Breast epithelium (tissue), 3 donors: ENCODE data around the gene ADAMTSL2.

Source experiments
- CTCF ChIP-seq, 3 donors: fragments of 450-650 bp; IDR thresholded peaks; one replicate each; pipeline ENCODE4 v1.5.1; 2016 to 2017; ENCODE audit warnings: antibody characterized with exemption in 3 of 3, mild to moderate bottlenecking in 3 of 3, moderate library complexity in 3 of 3
- POLR2A ChIP-seq: fragments of 450-650 bp; IDR thresholded peaks from one replicate; pipeline ENCODE4 v1.6.1; 2016; ENCODE audit warnings: antibody characterized with exemption, mild to moderate bottlenecking, moderate library complexity
- POLR2AphosphoS5 ChIP-seq, 3 donors: sonication (generic); formaldehyde crosslinking; IDR thresholded peaks; one replicate each; pipeline ENCODE4 v1.6.1; 2017; ENCODE audit warnings: antibody characterized with exemption in 3 of 3

DNA sequence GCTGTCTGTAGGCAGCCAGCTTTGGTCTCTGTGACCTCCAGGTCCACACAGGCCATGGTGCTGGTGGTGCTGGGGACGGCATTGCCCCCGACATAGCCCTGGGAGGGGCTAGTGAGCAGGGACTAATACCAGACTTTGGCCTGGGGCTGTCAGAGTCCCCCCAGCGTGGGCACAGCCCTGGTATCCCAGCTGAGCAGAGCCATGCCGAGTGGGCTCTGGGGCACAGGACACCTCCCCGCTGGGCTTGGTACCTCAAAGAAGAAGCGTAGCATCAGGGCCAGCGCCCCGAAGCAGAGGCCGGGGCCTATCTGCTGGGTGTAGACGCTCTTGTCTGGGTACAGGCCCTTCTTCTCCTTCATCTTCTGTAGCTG lies 19.3 kb upstream of the ADAMTSL2 start:
- TF ChIP-seq POLR2A (no peak), CTCF (IDR thresholded peaks at IDR 0.05) (no peak), POLR2AphosphoS5 (IDR thresholded peaks at IDR 0.05) (no peak)
